ENCODE results near the gene HHIPL1.

GRCh38 chr14:99716850-99717681 is 72.1 kb downstream of the HHIPL1 start:
- TF ChIP-seq CREB1 (IDR thresholded peaks at IDR 0.05): no peak
- no peak for TF ChIP-seq MAFK (IDR thresholded peaks at IDR 0.05; ENCODE audit: low read depth, low read length)
- no peak for TF ChIP-seq EP300 (IDR thresholded peaks at IDR 0.05; ENCODE audit: borderline replicate concordance in 1 of 2, low read depth in 2 of 2, low read length in 2 of 2)
- no peak for TF ChIP-seq BRCA1 (IDR thresholded peaks at IDR 0.05; ENCODE audit: low read depth, low read length)
- TF ChIP-seq SP2 (IDR thresholded peaks at IDR 0.05; ENCODE audit: low read length): no peak
- TF ChIP-seq SIN3A (conservative IDR thresholded peaks at IDR 0.05 in 1 of 2, IDR thresholded peaks at IDR 0.05 in 1 of 2; ENCODE audit: low read depth in 1 of 2, low read length in 2 of 2): no peak
- TF ChIP-seq RFX5 (IDR thresholded peaks at IDR 0.05; ENCODE audit: borderline replicate concordance, low read depth, low read length): no peak
- no peak for TF ChIP-seq MAX (IDR thresholded peaks at IDR 0.05)
- TF ChIP-seq USF2 (IDR thresholded peaks at IDR 0.05; ENCODE audit: low read length): no peak
- no peak for TF ChIP-seq NANOG (IDR thresholded peaks at IDR 0.05; ENCODE audit: insufficient read depth, low read depth, low read length, poor library complexity, severe bottlenecking)

Data from H1 (cell line).